CD14-positive monocyte (primary cell): ENCODE data around the gene CD247. TPM values are rescaled to one million over a fixed set of nuclear protein-coding genes. Genes with fewer than 3 reads are reported as not detected.
A peak's percentile ranks its signal among the peaks of the same experiment; 100 is the strongest.

Source experiments
- DNase-seq, 3 donors: peaks; one replicate each; pipeline ENCODE4 v3.0.0-alpha.2; 2011 to 2022
- H2AFZ ChIP-seq: 2 replicates; pipeline ENCODE4 v1.6.0; 2012; ENCODE audit warnings: mild to moderate bottlenecking, low read depth, low read length, inconsistent platforms; ENCODE audit not compliant: insufficient read depth, poor library complexity, severe bottlenecking
- H3K27ac ChIP-seq, 2 donors: 1 replicate in 1 of 2; 2 replicates in 1 of 2; pipeline ENCODE4 v1.5.1; 2012 to 2013; ENCODE audit warnings: low read length in 2 of 2, control low read depth in 1 of 2, inconsistent platforms in 1 of 2, low read depth in 1 of 2, mild to moderate bottlenecking in 1 of 2
- H3K27me3 ChIP-seq, 2 donors: one replicate each; pipeline versions ENCODE4 v1.6.0 to v1.6.1; 2011 to 2013; ENCODE audit warnings: low read length in 2 of 2; ENCODE audit not compliant: control insufficient read depth in 2 of 2, insufficient read depth in 2 of 2
- H3K36me3 ChIP-seq, 2 donors: replicated peaks in 1 of 2; 1 replicate in 1 of 2; 2 replicates in 1 of 2; pipeline versions ENCODE4 v1.5.1 to v1.6.1; 2012 to 2013; ENCODE audit warnings: low read length in 2 of 2, control low read depth in 1 of 2, inconsistent platforms in 1 of 2, mild to moderate bottlenecking in 1 of 2; ENCODE audit not compliant: insufficient read depth in 2 of 2, control insufficient read depth in 1 of 2
- H3K4me1 ChIP-seq, 2 donors: 1 replicate in 1 of 2; 2 replicates in 1 of 2; pipeline versions ENCODE4 v1.5.1 to v1.6.1; 2012 to 2013; ENCODE audit warnings: low read length in 2 of 2, control low read depth in 1 of 2, inconsistent platforms in 1 of 2, mild to moderate bottlenecking in 1 of 2, moderate library complexity in 1 of 2; ENCODE audit not compliant: insufficient read depth in 2 of 2, control insufficient read depth in 1 of 2
- H3K4me2 ChIP-seq: replicated peaks from 2 replicates; pipeline ENCODE3; 2012; ENCODE audit warnings: low read length, moderate library complexity, mild to moderate bottlenecking; ENCODE audit not compliant: poor library complexity, severe bottlenecking; ENCODE audit errors: extremely low read depth
- H3K4me3 ChIP-seq, 3 experiments: fragments of 200-600 bp in 1 of 3; sonication (generic) in 1 of 3; replicated peaks in 1 of 3; 1 replicate in 2 of 3; 2 replicates in 1 of 3; pipeline ENCODE4 v1.5.1; 2011 to 2013; ENCODE audit warnings: low read length in 3 of 3, mild to moderate bottlenecking in 3 of 3, control low read depth in 2 of 3, low read depth in 2 of 3, inconsistent platforms in 1 of 3, moderate library complexity in 1 of 3
- H3K79me2 ChIP-seq: 2 replicates; pipeline ENCODE4 v1.6.0; 2012; ENCODE audit warnings: mild to moderate bottlenecking, control low read depth, inconsistent platforms, low read length, moderate library complexity; ENCODE audit not compliant: insufficient read depth
- H3K9ac ChIP-seq: 2 replicates; pipeline ENCODE4 v1.6.0; 2017; ENCODE audit warnings: low read length, mild to moderate bottlenecking; ENCODE audit not compliant: insufficient read depth, poor library complexity, severe bottlenecking
- H3K9me3 ChIP-seq, 2 donors: replicated peaks in 1 of 2; 1 replicate in 1 of 2; 2 replicates in 1 of 2; pipeline versions ENCODE4 v1.5.1 to v1.6.1; 2012 to 2013; ENCODE audit warnings: low read length in 2 of 2, control low read depth in 1 of 2; ENCODE audit not compliant: control insufficient read depth in 1 of 2, insufficient read depth in 1 of 2
- H4K20me1 ChIP-seq: 2 replicates; pipeline ENCODE4 v1.6.0; 2012; ENCODE audit warnings: mild to moderate bottlenecking, low read length, control low read depth, moderate library complexity; ENCODE audit not compliant: insufficient read depth
- H3K27ac Mint-ChIP-seq, 7 donors: one replicate each; pipeline ENCODE4 v1.8.0; 2020; ENCODE audit warnings: mild to moderate bottlenecking in 7 of 7, mixed read lengths in 7 of 7, moderate library complexity in 6 of 7, inconsistent platforms in 2 of 7
- H3K27me3 Mint-ChIP-seq, 3 donors: one replicate each; pipeline ENCODE4 v1.8.0; 2021 to 2022; ENCODE audit warnings: low read depth in 3 of 3, mild to moderate bottlenecking in 3 of 3, mixed read lengths in 3 of 3, moderate library complexity in 3 of 3, inconsistent platforms in 1 of 3
- H3K36me3 Mint-ChIP-seq, 2 donors: one replicate each; pipeline ENCODE4 v1.8.0; 2020; ENCODE audit warnings: mixed read lengths in 2 of 2, inconsistent platforms in 1 of 2, mild to moderate bottlenecking in 1 of 2
- H3K4me1 Mint-ChIP-seq: one replicate; pipeline ENCODE4 v1.8.0; 2020; ENCODE audit warnings: mild to moderate bottlenecking, mixed read lengths
- H3K4me3 Mint-ChIP-seq, 2 donors: one replicate each; pipeline ENCODE4 v1.8.0; 2020; ENCODE audit warnings: mild to moderate bottlenecking in 2 of 2, mixed read lengths in 2 of 2, moderate library complexity in 1 of 2
- H3K9me3 Mint-ChIP-seq, 7 donors: one replicate each; pipeline ENCODE4 v1.8.0; 2020 to 2022; ENCODE audit warnings: mixed read lengths in 7 of 7, mild to moderate bottlenecking in 6 of 7, moderate library complexity in 6 of 7, inconsistent platforms in 2 of 7
- CTCF ChIP-seq: fragments of 200-600 bp; IDR thresholded peaks from one replicate; pipeline ENCODE4 v1.8.0; 2022; ENCODE audit warnings: antibody characterized with exemption, mild to moderate bottlenecking
- WGBS: methylation state at CpG from one replicate; pipeline ENCODE4 v1.1.5; 2013; ENCODE audit warnings: missing lambda C conversion rate; ENCODE audit not compliant: insufficient coverage; 5-methylcytosine and 5-hydroxymethylcytosine counted together
- intact Hi-C, 2 donors: fragments of 100-400 bp; cut with micrococcal nuclease; formaldehyde crosslinking; loops; one replicate each; pipeline versions ENCODE4 v1.15.0 to v1.15.1; 2023
- polyA plus RNA-seq, 3 donors: library from polyadenylated mRNA; depleted of rRNA in 1 of 3; unstranded in 2 of 3; stranded (reverse) in 1 of 3; fragments of 300-500 nt in 2 of 3; fragments of >200 nt in 1 of 3; fragmentation: Illumina TruSeq in 2 of 3; gene quantifications; 1 replicate in 2 of 3; 2 replicates in 1 of 3; pipeline ENCODE4 v1.2.3, GENCODE V29; 2012 to 2021

The CD247 gene
- polyA plus RNA-seq, 3 donors: 0.29 to 1.8 (median 1.6) TPM

- Histone ChIP-seq H3K9ac (no peak overlapping the region), H3K79me2 (no peaks in the 10 kb centered on the region), H4K20me1 (no peaks in the 10 kb centered on the region), H2AFZ (no peak overlapping the region), H3K4me2 (no peak overlapping the region), H3K27me3 (no peaks in the 10 kb centered on the region), H3K27ac (no peak overlapping the region), H3K4me3 (no peak overlapping the region), H3K9me3 (no peaks in the 10 kb centered on the region), H3K4me1 (no peaks in the 10 kb centered on the region), H3K36me3 (no peaks in the 10 kb centered on the region)
- intact Hi-C loops: no loop called here
- 100% methylated on average over 2 of the region's 7 CpGs for WGBS
- Mint-ChIP-seq H3K27ac (no peak overlapping the region), H3K4me3 (no peak overlapping the region), H3K9me3 (no peaks in the 10 kb centered on the region), H3K27me3 (peaks cover 1 to 6% (median 5%) of the 10 kb centered on the region in 3 donors), H3K36me3 (no peaks in the 10 kb centered on the region), H3K4me1 (peaks cover 7% of the 10 kb centered on the region)
- no peak for TF ChIP-seq CTCF
- no peak for DNase-seq
Measured at GRCh38 chr1:167432780-167433179, 85.5 kb downstream of the CD247 start.

GRCh38 chr1:167431909-167432650 lies 86.2 kb downstream of the CD247 start:
- H3K4me1 Mint-ChIP-seq: peaks cover 7% of the 10 kb centered on the region
- no peaks in the 10 kb centered on the region for H3K9me3 Mint-ChIP-seq
- TF ChIP-seq CTCF: no peak
- Histone ChIP-seq H3K4me3 (no peak overlapping the region), H3K9me3 (no peaks in the 10 kb centered on the region), H3K27ac (no peak overlapping the region), H3K27me3 (no peaks in the 10 kb centered on the region), H3K36me3 (no peaks in the 10 kb centered on the region), H4K20me1 (no peaks in the 10 kb centered on the region), H3K4me2 (no peak overlapping the region), H2AFZ (no peak overlapping the region), H3K9ac (no peak overlapping the region), H3K4me1 (no peaks in the 10 kb centered on the region), H3K79me2 (no peaks in the 10 kb centered on the region)
- H3K4me3 Mint-ChIP-seq: no peak overlapping the region
- peaks cover 0 to 4% of the 10 kb centered on the region in 2 donors for H3K36me3 Mint-ChIP-seq
- no peak for DNase-seq
- peaks cover 1 to 6% (median 2%) of the 10 kb centered on the region in 3 donors for H3K27me3 Mint-ChIP-seq
- H3K27ac Mint-ChIP-seq: peak overlapping the region in 1 of 7 donors; percentile 54
- intact Hi-C loops: no loop called here
- 97% methylated on average over 3 of the region's 8 CpGs for WGBS
